ENCODE results near the gene HOXD10. TPM values are rescaled to one million over a fixed set of nuclear protein-coding genes. Genes with fewer than 3 reads are reported as not detected.

Gene HOXD10
- total RNA-seq, 2 donors from 2014 or later = 10.4 to 32.5 TPM

DNA sequence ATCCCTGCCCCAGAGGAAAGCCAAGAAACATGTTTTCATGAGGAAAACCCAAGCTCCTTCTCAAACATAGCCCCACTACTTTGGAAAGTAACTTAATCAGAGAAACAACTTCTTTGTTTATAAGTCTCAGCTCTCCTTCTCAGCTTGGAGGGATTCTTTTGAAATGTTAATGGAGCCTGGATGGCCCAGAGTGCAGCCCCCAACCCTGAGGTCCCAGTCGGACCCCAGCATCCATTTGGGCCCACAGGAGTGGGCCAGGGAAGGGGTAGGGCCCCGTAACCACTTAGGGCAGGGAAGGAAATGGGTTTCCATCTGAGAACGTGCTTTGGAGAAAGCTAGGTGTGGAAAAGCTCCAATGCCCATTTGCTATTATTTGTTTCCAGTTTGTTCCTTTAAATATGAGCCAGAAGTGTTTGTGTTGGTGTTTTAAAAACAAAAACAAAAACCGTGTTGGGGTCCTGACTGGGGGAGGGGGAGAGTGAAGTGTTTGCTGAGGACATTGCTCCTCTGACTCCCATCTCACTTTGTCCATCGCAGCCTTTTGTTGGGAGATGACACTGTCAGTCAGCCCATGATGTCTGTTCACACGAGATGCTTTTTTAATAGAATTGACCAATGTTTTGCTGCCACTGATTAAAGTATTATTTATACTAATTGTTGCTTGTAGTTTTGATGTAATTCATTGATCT, 38.9 kb downstream of the HOXD10 start:
- TF ChIP-seq POLR2AphosphoS5 (IDR thresholded peaks at IDR 0.05) (no peak), POLR2A (IDR thresholded peaks at IDR 0.05) (no peak)
- TF ChIP-seq, protein P1, sequence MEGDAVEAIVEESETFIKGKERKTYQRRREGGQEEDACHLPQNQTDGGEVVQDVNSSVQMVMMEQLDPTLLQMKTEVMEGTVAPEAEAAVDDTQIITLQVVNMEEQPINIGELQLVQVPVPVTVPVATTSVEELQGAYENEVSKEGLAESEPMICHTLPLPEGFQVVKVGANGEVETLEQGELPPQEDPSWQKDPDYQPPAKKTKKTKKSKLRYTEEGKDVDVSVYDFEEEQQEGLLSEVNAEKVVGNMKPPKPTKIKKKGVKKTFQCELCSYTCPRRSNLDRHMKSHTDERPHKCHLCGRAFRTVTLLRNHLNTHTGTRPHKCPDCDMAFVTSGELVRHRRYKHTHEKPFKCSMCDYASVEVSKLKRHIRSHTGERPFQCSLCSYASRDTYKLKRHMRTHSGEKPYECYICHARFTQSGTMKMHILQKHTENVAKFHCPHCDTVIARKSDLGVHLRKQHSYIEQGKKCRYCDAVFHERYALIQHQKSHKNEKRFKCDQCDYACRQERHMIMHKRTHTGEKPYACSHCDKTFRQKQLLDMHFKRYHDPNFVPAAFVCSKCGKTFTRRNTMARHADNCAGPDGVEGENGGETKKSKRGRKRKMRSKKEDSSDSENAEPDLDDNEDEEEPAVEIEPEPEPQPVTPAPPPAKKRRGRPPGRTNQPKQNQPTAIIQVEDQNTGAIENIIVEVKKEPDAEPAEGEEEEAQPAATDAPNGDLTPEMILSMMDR (IDR thresholded peaks at IDR 0.05) = no peak
- no peak overlapping the region for H3K27ac ChIP-seq
- no peaks in the 10 kb centered on the region for H3K4me1 ChIP-seq (replicated peaks)
- H3K27me3 ChIP-seq (replicated peaks; ENCODE audit: insufficient read depth) = peaks cover 34% of the 10 kb centered on the region
- 68% methylated on average over 6 of the region's 6 CpGs for WGBS
- H3K36me3 ChIP-seq = no peaks in the 10 kb centered on the region
- H3K9me3 ChIP-seq = no peaks in the 10 kb centered on the region
- intact Hi-C loops (cut with DNase I) = no loop called here
- DNase-seq (ENCODE audit: low spot score) = no peak
- H3K4me3 ChIP-seq = no peak overlapping the region

DNA sequence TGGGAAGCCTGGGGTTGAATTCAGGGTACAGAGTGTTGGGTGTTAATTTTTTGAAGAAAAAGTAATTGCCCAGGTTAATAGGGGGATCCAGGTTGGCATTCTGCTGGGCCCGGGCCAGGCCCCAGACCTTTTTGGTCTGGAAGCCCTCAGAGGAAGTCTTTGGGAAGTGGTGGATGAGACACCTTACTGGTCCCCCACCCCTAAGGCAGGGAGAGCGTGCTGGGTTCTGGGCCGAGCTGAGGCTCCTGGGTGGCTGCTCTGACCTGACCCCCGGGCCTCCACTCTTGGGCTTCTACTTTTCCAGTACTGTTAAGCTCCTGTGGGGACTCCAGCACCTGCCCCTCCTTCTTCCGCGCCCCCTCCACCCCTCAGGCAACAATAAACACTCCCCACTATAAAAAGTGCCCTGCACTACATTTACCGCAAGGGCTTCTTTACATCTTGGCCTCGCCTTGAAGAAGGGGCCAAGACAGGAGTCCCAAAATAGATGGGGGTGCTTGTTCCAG, 39.8 kb downstream of the HOXD10 start:
- 60% methylated on average over 8 of the region's 8 CpGs for WGBS
- H3K4me1 ChIP-seq (replicated peaks) = no peaks in the 10 kb centered on the region
- no peak for DNase-seq (ENCODE audit: low spot score)
- H3K4me3 ChIP-seq = no peak overlapping the region
- intact Hi-C loops (cut with DNase I) = no loop called here
- no peaks in the 10 kb centered on the region for H3K9me3 ChIP-seq
- TF ChIP-seq POLR2A (IDR thresholded peaks at IDR 0.05) = no peak
- TF ChIP-seq, protein P1 (IDR thresholded peaks at IDR 0.05) = no peak
- no peak for TF ChIP-seq POLR2AphosphoS5 (IDR thresholded peaks at IDR 0.05)
- peaks cover 40% of the 10 kb centered on the region for H3K27me3 ChIP-seq (replicated peaks; ENCODE audit: insufficient read depth)
- no peaks in the 10 kb centered on the region for H3K36me3 ChIP-seq
- H3K27ac ChIP-seq = no peak overlapping the region

DNA sequence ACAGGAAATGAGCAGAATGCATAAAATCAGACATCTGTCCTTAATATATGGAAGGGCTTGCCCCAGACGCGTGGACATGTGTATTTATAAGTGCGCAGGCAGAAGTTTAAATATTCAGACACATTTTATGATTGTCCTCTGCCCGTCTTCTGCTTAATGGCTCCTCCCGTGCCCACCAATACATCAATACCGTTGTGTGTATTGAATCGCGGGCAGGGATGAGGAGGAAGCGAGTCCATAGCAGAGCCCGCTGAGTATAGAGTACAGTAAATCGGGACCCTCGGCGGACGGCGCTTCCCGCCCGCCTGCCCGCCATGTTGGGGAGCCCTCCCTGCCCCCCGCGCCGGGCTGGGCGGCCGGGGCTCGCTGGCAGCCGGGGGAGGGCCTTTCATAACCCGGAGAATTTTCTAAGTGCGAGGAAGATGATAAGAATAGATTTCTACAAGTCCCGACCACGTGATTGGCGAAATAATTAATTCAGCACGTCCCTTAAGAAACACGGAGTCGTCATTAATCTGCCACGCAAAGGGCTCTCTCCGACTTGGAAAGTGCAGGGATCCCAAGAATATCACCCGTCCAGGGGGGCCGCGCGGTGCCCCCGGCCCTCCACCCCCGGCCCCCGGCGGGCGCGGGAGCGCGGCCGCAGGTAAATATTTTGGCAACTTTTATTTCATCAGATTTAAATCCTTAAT, 40.4 kb downstream of the HOXD10 start, which contains the start of gene HOXD3:
TSS of gene HOXD3 (plus strand) at position 501 of the 692 bp plus-strand sequence. CDS start 11,808 bp downstream, outside the sequence.
- Histone ChIP-seq H3K36me3 (no peaks in the 10 kb centered on the region), H3K4me3 (no peak within 1 kb of the TSS)

DNA sequence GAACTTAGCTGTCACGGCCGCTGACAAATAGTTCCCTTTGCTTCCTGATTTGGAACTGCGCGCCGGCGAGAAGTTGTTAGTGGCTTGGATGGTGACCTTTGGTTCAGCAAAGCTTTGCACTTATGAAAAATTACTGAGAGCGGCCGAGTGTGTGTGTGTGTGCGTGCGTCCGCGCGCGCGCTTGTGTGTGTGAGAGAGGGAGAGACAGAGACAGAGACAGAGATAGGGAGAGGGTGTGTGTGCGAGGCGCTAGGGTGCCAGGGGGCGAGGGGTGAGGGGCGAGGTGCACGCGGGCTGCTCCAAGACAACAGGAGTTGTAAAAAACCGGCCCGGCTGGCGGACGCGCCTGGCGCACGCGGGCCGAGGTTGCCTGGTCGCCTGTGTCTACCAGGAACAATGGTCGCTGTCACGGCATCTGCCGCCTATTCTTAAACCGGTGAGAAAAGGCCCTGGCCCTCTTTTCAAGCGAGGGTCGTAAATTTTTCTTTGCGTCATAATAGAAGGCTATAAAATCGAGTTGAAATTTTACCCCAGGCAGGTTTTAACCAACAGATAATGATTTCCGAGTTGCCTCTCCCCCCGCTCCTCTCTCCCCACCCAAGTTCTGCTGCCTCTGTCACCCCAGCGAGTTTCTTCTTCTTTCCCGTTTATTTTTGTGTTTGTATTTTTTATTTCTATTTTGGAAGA, 41.1 kb downstream of the HOXD10 start:
- H3K9me3 ChIP-seq = no peaks in the 10 kb centered on the region
- TF ChIP-seq POLR2AphosphoS5 (IDR thresholded peaks at IDR 0.05) (no peak), POLR2A (IDR thresholded peaks at IDR 0.05) (no peak)
- TF ChIP-seq, protein P1 (IDR thresholded peaks at IDR 0.05) = no peak
- no peaks in the 10 kb centered on the region for H3K36me3 ChIP-seq
- no peaks in the 10 kb centered on the region for H3K4me1 ChIP-seq (replicated peaks)
- peaks cover 50% of the 10 kb centered on the region for H3K27me3 ChIP-seq (replicated peaks; ENCODE audit: insufficient read depth)
- WGBS = 10% methylated on average over 43 of the region's 43 CpGs
- no peak for DNase-seq (ENCODE audit: low spot score)
- H3K4me3 ChIP-seq = no peak overlapping the region
- H3K27ac ChIP-seq = no peak overlapping the region
- intact Hi-C loops (cut with DNase I) = no loop called here

More for the DNA sequence above, 40.4 kb downstream of the HOXD10 start, which contains the start of gene HOXD3:
- no peak for DNase-seq (ENCODE audit: low spot score)
- Histone ChIP-seq H3K9me3 (no peaks in the 10 kb centered on the region), H3K27ac (no peak within 1 kb of the TSS), H3K27me3 (replicated peaks; ENCODE audit: insufficient read depth) (peaks cover 43% of the 10 kb centered on the region), H3K4me1 (replicated peaks) (no peaks in the 10 kb centered on the region)
- TF ChIP-seq POLR2A (IDR thresholded peaks at IDR 0.05) (no peak), POLR2AphosphoS5 (IDR thresholded peaks at IDR 0.05) (no peak)
- TF ChIP-seq, protein P1 (IDR thresholded peaks at IDR 0.05) = no peak
- WGBS = 12% methylated on average over 48 of the region's 48 CpGs
- intact Hi-C loops (cut with DNase I) = no loop called here
